Measurements from ENCODE around the gene ETV3L.

- TF ChIP-seq TAF1 (IDR thresholded peaks at IDR 0.05; ENCODE audit: borderline replicate concordance, insufficient read depth, low read length) = no peak
- TF ChIP-seq POLR2AphosphoS5 (IDR thresholded peaks at IDR 0.05; ENCODE audit: low read depth, low read length) = no peak
- no peak for TF ChIP-seq REST (IDR thresholded peaks at IDR 0.05; ENCODE audit: insufficient read depth in 1 of 2, low read depth in 2 of 2, low read length in 2 of 2)
- TF ChIP-seq SIN3A (IDR thresholded peaks at IDR 0.05; ENCODE audit: borderline replicate concordance, insufficient read depth, low read length) = no peak
- TF ChIP-seq FOXP2 (optimal IDR thresholded peaks at IDR 0.05; ENCODE audit: borderline replicate concordance, extremely low read depth, extremely low read length, insufficient read depth) = no peak
Observed at GRCh38 chr1:157098519-157098918, 1.1 kb downstream of the ETV3L start.

All from PFSK-1 (cell line).